Naive thymus-derived CD8-positive, alpha-beta T cell (primary cell): ENCODE measurements around the gene RCC2. TPM values are rescaled to one million over a fixed set of nuclear protein-coding genes. Genes with fewer than 3 reads are reported as not detected.
"Not testable (repeated sequence)": the region's sequence is repeated elsewhere in the genome, so short reads cannot be mapped to it uniquely, and the experiment has no call there.

ENCODE experiments used
- ATAC-seq, 2 donors: fragments of 150-1000 bp; cut with Tn5 transposase in 1 of 2; sonication (Bioruptor Pico), chemical (Tn5 transposase) in 1 of 2; 1 replicate in 1 of 2; 2 replicates in 1 of 2; pipeline ENCODE4 v1.10.0; 2021; ENCODE audit warnings: mild to moderate bottlenecking in 2 of 2, moderate library complexity in 2 of 2
- POLR2A ChIA-PET: fragments of 350-600 bp; sonication (Branson Sonifier 250); formaldehyde crosslinking; loops from one replicate; lab custom pipeline; 2021; ENCODE audit warnings: antibody characterized with exemption; lab: Charles Lee
- DNase-seq, 10 donors: peaks; one replicate each; pipeline versions ENCODE4 v3.0.0 to v3.0.0-alpha.2; 2020 to 2022
- H3K27ac Mint-ChIP-seq, 10 donors: one replicate each; pipeline ENCODE4 v1.8.0; 2020 to 2022; ENCODE audit warnings: mild to moderate bottlenecking in 10 of 10, mixed read lengths in 10 of 10, moderate library complexity in 4 of 10, inconsistent platforms in 1 of 10
- H3K27me3 Mint-ChIP-seq, 5 donors: one replicate each; pipeline ENCODE4 v1.8.0; 2021 to 2022; ENCODE audit warnings: mixed read lengths in 5 of 5
- H3K36me3 Mint-ChIP-seq, 3 donors: one replicate each; pipeline ENCODE4 v1.8.0; 2020 to 2022; ENCODE audit warnings: mixed read lengths in 3 of 3, mild to moderate bottlenecking in 2 of 3, inconsistent platforms in 1 of 3
- H3K4me1 Mint-ChIP-seq, 4 donors: one replicate each; pipeline ENCODE4 v1.8.0; 2021 to 2022; ENCODE audit warnings: mixed read lengths in 4 of 4
- H3K4me3 Mint-ChIP-seq, 10 donors: one replicate each; pipeline ENCODE4 v1.8.0; 2020 to 2022; ENCODE audit warnings: mild to moderate bottlenecking in 10 of 10, mixed read lengths in 10 of 10, moderate library complexity in 6 of 10, inconsistent platforms in 1 of 10
- H3K9me3 Mint-ChIP-seq, 9 donors: one replicate each; pipeline ENCODE4 v1.8.0; 2020 to 2022; ENCODE audit warnings: mixed read lengths in 9 of 9, mild to moderate bottlenecking in 3 of 9, inconsistent platforms in 1 of 9, moderate library complexity in 1 of 9
- polyA plus RNA-seq, 3 donors: library from polyadenylated mRNA; unstranded; fragments of 300-500 nt; fragmentation: Illumina TruSeq; gene quantifications; one replicate each; pipeline ENCODE4 v1.2.3, GENCODE V29; 2021
- total RNA-seq, 8 experiments: library from RNA in 2 of 8; stranded (reverse) in 2 of 8; gene quantifications; one replicate each; pipeline ENCODE4 v1.2.3 and lab custom pipeline; 2021 to 2026

Gene RCC2
- 10 to 100 TPM; 60.9 to 61.9 TPM for total RNA-seq
- 10 to 100 TPM; 20.8 to 37.5 (median 26.0) TPM for polyA plus RNA-seq
- total RNA-seq (lab: John Stamatoyannopoulos, UW) = 108 to 363 (median 159) reads per million in 6 experiments

- H3K36me3 Mint-ChIP-seq = peaks cover 0 to 11% (median 0%) of the 10 kb centered on the region in 3 donors
- H3K27ac Mint-ChIP-seq = peak within 1 kb of the TSS; percentile 90 to 98 (median 97)
- ATAC-seq = peak; percentile 73 to 80
- peaks cover 7 to 47% (median 42%) of the 10 kb centered on the region in 4 donors for H3K4me1 Mint-ChIP-seq
- peaks cover 0 to 5% (median 0%) of the 10 kb centered on the region in 5 donors for H3K27me3 Mint-ChIP-seq
- H3K4me3 Mint-ChIP-seq = peak within 1 kb of the TSS; percentile 92 to 99 (median 96)
- DNase-seq = peak; percentile 50 to 83 (median 70)
- no peaks in the 10 kb centered on the region for H3K9me3 Mint-ChIP-seq
- POLR2A ChIA-PET = interaction anchor here (0.5 to 1.1 kb wide), 6 partner anchors 13 to 1757 kb away, joined by 3 to 7 read pairs (median 4); no protein-coding TSS in a partner anchor
These were observed at the start of gene RCC2 for GRCh38 chr1:17439250-17440073. RCC2 (minus strand) TSS chr1:17439677; CDS start chr1:17438514, 1,163 bp downstream.

DNA sequence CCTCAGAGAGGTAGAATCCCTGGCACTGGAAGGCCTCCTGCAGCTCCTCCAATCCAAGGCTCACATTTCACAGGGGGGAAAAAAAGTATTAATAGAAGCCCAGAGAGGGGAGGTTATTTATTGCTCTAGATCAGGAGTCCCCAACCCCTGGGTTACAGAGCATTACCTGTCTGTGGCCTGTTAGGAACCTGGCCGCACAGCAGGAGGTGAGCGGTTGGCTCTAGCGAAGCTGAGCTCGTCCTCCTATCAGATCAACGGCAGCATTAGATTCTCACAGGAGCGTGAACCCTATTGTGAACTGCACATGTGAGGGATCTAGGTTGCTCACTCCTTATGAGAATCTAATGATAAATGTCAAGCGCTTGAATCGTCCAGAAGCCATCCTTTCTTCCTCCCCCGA, 46.8 kb upstream of the RCC2 start:
- no peak overlapping the region for H3K4me3 Mint-ChIP-seq
- no peaks in the 10 kb centered on the region for H3K36me3 Mint-ChIP-seq
- DNase-seq (no peak), ATAC-seq (no peak)
- POLR2A ChIA-PET = no interaction called here
- H3K27me3 Mint-ChIP-seq = peaks cover 6 to 29% (median 10%) of the 10 kb centered on the region in 5 donors
- H3K9me3 Mint-ChIP-seq = no peaks in the 10 kb centered on the region
- no peaks in the 10 kb centered on the region for H3K4me1 Mint-ChIP-seq
- no peak overlapping the region for H3K27ac Mint-ChIP-seq

DNA sequence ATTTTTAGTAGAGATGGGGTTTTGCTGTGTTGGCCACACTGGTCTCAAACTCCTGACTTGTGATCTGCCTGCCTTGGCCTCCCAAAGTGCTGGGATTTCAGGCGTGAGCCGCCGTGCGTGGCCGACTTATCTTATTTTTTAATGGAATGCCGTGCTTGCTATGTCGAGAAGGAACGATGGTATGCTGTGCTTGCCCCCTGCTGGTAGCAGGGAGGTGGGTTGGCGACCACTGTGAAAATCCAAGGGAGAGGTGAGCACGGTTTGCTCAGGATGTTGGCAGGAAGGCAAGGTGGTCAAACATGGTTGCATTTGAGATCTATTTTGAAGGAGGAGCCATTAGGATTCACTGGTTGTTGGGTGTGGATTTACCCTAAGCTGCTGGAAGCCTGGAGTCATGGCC, 45.8 kb upstream of the RCC2 start:
- POLR2A ChIA-PET = no interaction called here
- peak overlapping the region in 1 of 10 donors; percentile 45 for H3K27ac Mint-ChIP-seq
- H3K4me1 Mint-ChIP-seq = no peaks in the 10 kb centered on the region
- no peaks in the 10 kb centered on the region for H3K36me3 Mint-ChIP-seq
- peaks cover 6 to 29% (median 10%) of the 10 kb centered on the region in 5 donors for H3K27me3 Mint-ChIP-seq
- no peak overlapping the region for H3K4me3 Mint-ChIP-seq
- H3K9me3 Mint-ChIP-seq = no peaks in the 10 kb centered on the region
- ATAC-seq (no peak), DNase-seq (no peak)

DNA sequence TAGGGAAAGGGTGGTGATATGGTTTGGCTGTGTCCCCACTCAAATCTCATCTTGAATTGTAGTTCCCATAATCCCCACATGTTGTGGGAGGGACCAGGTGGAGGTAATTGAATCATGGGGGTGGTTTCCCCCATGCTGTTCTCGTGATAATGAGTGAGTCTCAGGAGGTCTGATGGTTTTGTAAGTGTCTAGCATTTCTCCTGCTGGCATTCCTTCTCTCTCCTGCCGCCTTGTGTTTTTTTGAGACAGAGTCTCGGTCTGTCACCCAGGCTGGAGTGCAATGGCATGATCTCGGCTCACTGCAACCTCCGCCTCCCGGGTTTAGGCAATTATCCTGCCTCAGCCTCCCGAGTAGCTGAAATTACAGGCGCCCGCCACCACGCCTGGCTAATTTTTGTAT, 42.5 kb upstream of the RCC2 start:
- H3K36me3 Mint-ChIP-seq, POLR2A ChIA-PET, H3K9me3 Mint-ChIP-seq, DNase-seq, H3K4me1 Mint-ChIP-seq, H3K27ac Mint-ChIP-seq, ATAC-seq, H3K4me3 Mint-ChIP-seq: not testable (repeated sequence)
- H3K27me3 Mint-ChIP-seq = peaks cover 6 to 20% (median 10%) of the 10 kb centered on the region in 5 donors

- Mint-ChIP-seq H3K27ac (no peak overlapping the region), H3K36me3 (no peaks in the 10 kb centered on the region), H3K4me3 (no peak overlapping the region), H3K4me1 (no peaks in the 10 kb centered on the region), H3K9me3 (no peaks in the 10 kb centered on the region), H3K27me3 (peaks cover 6 to 20% (median 10%) of the 10 kb centered on the region in 5 donors)
- ATAC-seq = no peak
- DNase-seq = no peak
- POLR2A ChIA-PET = no interaction called here
These were observed 41.4 kb upstream of the RCC2 start for GRCh38 chr1:17480846-17481245.

DNA sequence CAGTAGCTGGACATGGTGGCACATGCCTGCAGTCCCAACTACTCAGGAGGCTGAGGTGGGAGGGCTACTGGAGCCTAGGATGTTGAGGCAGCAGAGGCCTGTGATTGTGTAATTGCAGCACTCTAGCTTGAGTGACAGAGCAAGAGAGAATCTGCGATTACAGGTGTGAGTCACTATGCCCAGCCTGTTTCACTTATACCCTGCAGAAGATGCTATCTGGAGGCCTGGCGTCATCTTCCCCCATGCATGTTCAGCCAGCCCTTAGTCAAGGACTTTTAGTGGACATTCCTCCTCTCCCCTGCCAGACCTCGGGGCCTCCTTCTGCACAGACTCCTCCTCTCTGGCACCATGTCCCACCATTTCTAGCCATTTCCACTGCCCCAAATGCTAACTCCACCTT, 36.3 kb upstream of the RCC2 start:
- DNase-seq (no peak), ATAC-seq (no peak)
- H3K4me3 Mint-ChIP-seq = peak overlapping the region in 1 of 10 donors; percentile 38
- no peaks in the 10 kb centered on the region for H3K9me3 Mint-ChIP-seq
- peaks cover 0 to 1% (median 0%) of the 10 kb centered on the region in 5 donors for H3K27me3 Mint-ChIP-seq
- no peak overlapping the region for H3K27ac Mint-ChIP-seq
- POLR2A ChIA-PET = no interaction called here
- H3K36me3 Mint-ChIP-seq = no peaks in the 10 kb centered on the region
- no peaks in the 10 kb centered on the region for H3K4me1 Mint-ChIP-seq

- ATAC-seq, H3K27ac Mint-ChIP-seq, H3K27me3 Mint-ChIP-seq, DNase-seq, POLR2A ChIA-PET, H3K4me1 Mint-ChIP-seq, H3K9me3 Mint-ChIP-seq, H3K36me3 Mint-ChIP-seq, H3K4me3 Mint-ChIP-seq: not testable (repeated sequence)
These were observed 35.5 kb upstream of the RCC2 start for GRCh38 chr1:17474836-17475555.

DNA sequence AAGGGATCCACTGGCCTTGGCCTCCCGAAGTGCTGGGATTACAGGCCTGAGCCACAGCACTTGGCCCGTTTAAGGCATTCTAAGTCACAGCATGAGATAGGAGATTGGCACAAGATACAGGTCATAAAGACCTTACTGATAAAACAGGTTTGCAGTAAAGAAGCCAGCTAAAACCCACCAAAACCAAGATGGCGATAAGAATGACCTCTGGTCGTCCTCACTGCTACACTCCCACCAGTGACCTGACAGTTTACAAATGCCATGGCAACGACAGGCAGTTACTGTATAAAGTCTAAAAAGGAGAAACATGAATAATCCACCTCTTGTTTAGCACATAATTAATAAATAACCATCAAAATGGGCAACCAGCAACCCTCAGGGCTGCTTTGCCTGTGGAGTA, 33.3 kb upstream of the RCC2 start:
- H3K27me3 Mint-ChIP-seq = peaks cover 0 to 4% (median 3%) of the 10 kb centered on the region in 5 donors
- no peaks in the 10 kb centered on the region for H3K36me3 Mint-ChIP-seq
- POLR2A ChIA-PET = no interaction called here
- DNase-seq = no peak
- no peaks in the 10 kb centered on the region for H3K4me1 Mint-ChIP-seq
- H3K27ac Mint-ChIP-seq = no peak overlapping the region
- ATAC-seq = no peak
- H3K4me3 Mint-ChIP-seq = no peak overlapping the region
- no peaks in the 10 kb centered on the region for H3K9me3 Mint-ChIP-seq

DNA sequence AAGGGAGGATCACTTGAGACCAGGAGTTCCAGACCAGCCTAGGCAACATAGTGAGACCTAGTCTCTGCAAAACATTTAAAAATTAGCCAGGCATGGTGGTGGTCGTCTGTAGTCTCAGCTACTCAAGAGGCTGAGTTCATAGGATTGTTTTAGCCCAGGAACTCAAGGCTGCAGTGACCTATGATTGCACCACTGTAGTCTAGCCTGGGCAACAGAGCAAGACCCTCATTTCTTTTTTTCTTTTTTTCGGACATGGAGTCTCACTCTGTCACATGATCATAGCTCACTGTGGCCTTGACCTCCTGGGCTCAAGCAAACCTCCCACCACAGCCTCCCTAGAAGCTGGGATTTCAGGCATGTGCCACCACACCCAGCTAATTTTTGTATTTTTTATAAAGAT, 31.9 kb upstream of the RCC2 start:
- Mint-ChIP-seq H3K27ac (no peak overlapping the region), H3K4me3 (no peak overlapping the region), H3K36me3 (no peaks in the 10 kb centered on the region), H3K4me1 (no peaks in the 10 kb centered on the region), H3K27me3 (peaks cover 0 to 4% (median 3%) of the 10 kb centered on the region in 5 donors), H3K9me3 (no peaks in the 10 kb centered on the region)
- POLR2A ChIA-PET = no interaction called here
- ATAC-seq (no peak), DNase-seq (no peak)

- H3K4me3 Mint-ChIP-seq = no peak overlapping the region
These were observed 30.7 kb upstream of the RCC2 start for GRCh38 chr1:17470021-17470799.

GRCh38 chr1:17468357-17469265, 29.1 kb upstream of the RCC2 start:
- not testable (repeated sequence) for H3K9me3 Mint-ChIP-seq, DNase-seq, H3K36me3 Mint-ChIP-seq, ATAC-seq, H3K4me1 Mint-ChIP-seq, H3K4me3 Mint-ChIP-seq, H3K27ac Mint-ChIP-seq, H3K27me3 Mint-ChIP-seq
- POLR2A ChIA-PET = interaction anchor here (0.7 kb wide), 1 partner anchor 89 kb away, joined by 3 read pairs; no protein-coding TSS in a partner anchor

More at GRCh38 chr1:17470021-17470799, 30.7 kb upstream of the RCC2 start:
- Mint-ChIP-seq H3K36me3 (no peaks in the 10 kb centered on the region), H3K4me1 (peaks cover 0 to 2% (median under 1%) of the 10 kb centered on the region in 4 donors), H3K27me3 (peaks cover 0 to 5% (median 3%) of the 10 kb centered on the region in 5 donors), H3K9me3 (no peaks in the 10 kb centered on the region), H3K27ac (no peak overlapping the region)
- DNase-seq (no peak), ATAC-seq (no peak)
- POLR2A ChIA-PET = interaction anchor here (0.5 kb wide), 1 partner anchor 114 kb away, joined by 6 read pairs; no protein-coding TSS in a partner anchor
